Measurements from ENCODE around the gene GRHPR. TPM values are rescaled to one million over a fixed set of nuclear protein-coding genes. Genes with fewer than 3 reads are reported as not detected.

The GRHPR gene
- total and polyA plus RNA-seq, 2 of the 8 experiments (the other 6 are each of a cell fraction or from before 2014, with no cell fraction given) = 97.0 to 201 TPM

Other genes with a start within 250 kb of the GRHPR start
- gene ZBTB5, start 42.8 kb downstream of the GRHPR start, total RNA-seq (2021; fragmentation: NEBNext Ultra II Directional; extraction: Animal tissue kit (Norgen Biotek cat#: 25700)) = 13.6 and 14.5 TPM in 2 replicates
- gene ZBTB5, start 42.8 kb downstream of the GRHPR start, polyA plus RNA-seq (2011; rRNA removed) = 13.3 and 14.0 TPM in 2 replicates
- 36.9 and 40.0 TPM in 2 replicates for gene POLR1E, start 63.3 kb downstream of the GRHPR start, total RNA-seq (2021; fragmentation: NEBNext Ultra II Directional; extraction: Animal tissue kit (Norgen Biotek cat#: 25700))
- 13.8 and 16.0 TPM in 2 replicates for gene POLR1E, start 63.3 kb downstream of the GRHPR start, polyA plus RNA-seq (2011; rRNA removed)
- gene FBXO10, start 153.7 kb downstream of the GRHPR start, total RNA-seq (2021; fragmentation: NEBNext Ultra II Directional; extraction: Animal tissue kit (Norgen Biotek cat#: 25700)) = 13.1 and 15.4 TPM in 2 replicates
- gene FBXO10, start 153.7 kb downstream of the GRHPR start, polyA plus RNA-seq (2011; rRNA removed) = 13.9 and 17.4 TPM in 2 replicates
- gene TOMM5, start 169.9 kb downstream of the GRHPR start, total RNA-seq (2021; fragmentation: NEBNext Ultra II Directional; extraction: Animal tissue kit (Norgen Biotek cat#: 25700)) = 160 and 174 TPM in 2 replicates
- gene TOMM5, start 169.9 kb downstream of the GRHPR start, polyA plus RNA-seq (2011; rRNA removed) = 127 and 171 TPM in 2 replicates
- 0.32 and 0.52 TPM in 2 replicates for gene FRMPD1, start 228.3 kb downstream of the GRHPR start, total RNA-seq (2021; fragmentation: NEBNext Ultra II Directional; extraction: Animal tissue kit (Norgen Biotek cat#: 25700))
- gene FRMPD1, start 228.3 kb downstream of the GRHPR start, polyA plus RNA-seq (2011; rRNA removed) = 0.25 and 0.27 TPM in 2 replicates

Measured in H1 (cell line).